ENCODE results near the gene ATAD3A. TPM values are rescaled to one million over a fixed set of nuclear protein-coding genes. Genes with fewer than 3 reads are reported as not detected.
"Not testable (repeated sequence)": the region's sequence is repeated elsewhere in the genome, so short reads cannot be mapped to it uniquely, and the experiment has no call there.

ATAD3A gene
- polyA plus RNA-seq, 6 donors from 2014 or later: 2.1 to 13.0 (median 5.8) TPM

DNA sequence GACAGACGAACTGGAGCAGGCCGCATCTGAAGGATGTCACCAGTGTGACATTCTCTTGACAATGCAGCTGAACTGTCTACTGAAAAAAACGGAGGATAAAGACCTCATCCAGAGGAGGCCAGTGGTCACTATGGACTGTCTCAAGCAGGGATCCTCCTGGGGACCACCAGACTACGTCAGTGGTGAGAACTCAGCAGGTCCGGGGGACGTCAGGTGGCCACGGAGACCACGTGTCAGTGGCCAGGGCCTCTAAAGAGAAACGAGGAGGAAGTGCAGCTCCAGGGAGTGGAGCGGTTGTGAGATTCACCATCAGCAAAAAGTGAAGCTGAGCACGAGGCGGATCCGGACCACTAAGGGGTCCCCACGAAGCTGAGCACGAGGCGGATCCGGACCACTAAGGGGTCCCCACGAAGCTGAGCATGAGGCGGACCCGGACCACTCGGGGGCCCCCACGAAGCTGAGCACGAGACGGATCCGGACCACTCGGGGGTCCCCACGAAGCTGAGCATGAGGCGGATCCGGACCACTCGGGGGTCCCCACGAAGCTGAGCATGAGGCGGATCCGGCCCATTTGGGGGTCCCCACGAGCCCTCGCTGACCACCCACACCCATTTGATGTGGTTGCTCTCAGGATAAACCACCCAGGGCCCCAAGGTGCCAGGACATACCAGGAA is 42.0 kb downstream of the ATAD3A start:
- DNase-seq (no peak), ATAC-seq (ENCODE audit: low read depth in 2 of 2) (no peak)
- Mint-ChIP-seq H3K27ac (no peak overlapping the region), H3K4me3 (no peak overlapping the region), H3K27me3 (no peaks in the 10 kb centered on the region), H3K36me3 (no peaks in the 10 kb centered on the region), H3K4me1 (peaks cover 0 to 14% (median 10%) of the 10 kb centered on the region in 3 donors), H3K9me3 (no peaks in the 10 kb centered on the region)

GRCh38 chr1:1554550-1554925 is 42.6 kb downstream of the ATAD3A start:
- Mint-ChIP-seq H3K27ac (no peak overlapping the region), H3K4me3 (no peak overlapping the region), H3K27me3 (no peaks in the 10 kb centered on the region), H3K4me1 (peaks cover 0 to 14% (median 10%) of the 10 kb centered on the region in 3 donors), H3K36me3 (no peaks in the 10 kb centered on the region), H3K9me3 (no peaks in the 10 kb centered on the region)
- ATAC-seq (ENCODE audit: low read depth in 2 of 2): no peak
- DNase-seq: no peak

DNA sequence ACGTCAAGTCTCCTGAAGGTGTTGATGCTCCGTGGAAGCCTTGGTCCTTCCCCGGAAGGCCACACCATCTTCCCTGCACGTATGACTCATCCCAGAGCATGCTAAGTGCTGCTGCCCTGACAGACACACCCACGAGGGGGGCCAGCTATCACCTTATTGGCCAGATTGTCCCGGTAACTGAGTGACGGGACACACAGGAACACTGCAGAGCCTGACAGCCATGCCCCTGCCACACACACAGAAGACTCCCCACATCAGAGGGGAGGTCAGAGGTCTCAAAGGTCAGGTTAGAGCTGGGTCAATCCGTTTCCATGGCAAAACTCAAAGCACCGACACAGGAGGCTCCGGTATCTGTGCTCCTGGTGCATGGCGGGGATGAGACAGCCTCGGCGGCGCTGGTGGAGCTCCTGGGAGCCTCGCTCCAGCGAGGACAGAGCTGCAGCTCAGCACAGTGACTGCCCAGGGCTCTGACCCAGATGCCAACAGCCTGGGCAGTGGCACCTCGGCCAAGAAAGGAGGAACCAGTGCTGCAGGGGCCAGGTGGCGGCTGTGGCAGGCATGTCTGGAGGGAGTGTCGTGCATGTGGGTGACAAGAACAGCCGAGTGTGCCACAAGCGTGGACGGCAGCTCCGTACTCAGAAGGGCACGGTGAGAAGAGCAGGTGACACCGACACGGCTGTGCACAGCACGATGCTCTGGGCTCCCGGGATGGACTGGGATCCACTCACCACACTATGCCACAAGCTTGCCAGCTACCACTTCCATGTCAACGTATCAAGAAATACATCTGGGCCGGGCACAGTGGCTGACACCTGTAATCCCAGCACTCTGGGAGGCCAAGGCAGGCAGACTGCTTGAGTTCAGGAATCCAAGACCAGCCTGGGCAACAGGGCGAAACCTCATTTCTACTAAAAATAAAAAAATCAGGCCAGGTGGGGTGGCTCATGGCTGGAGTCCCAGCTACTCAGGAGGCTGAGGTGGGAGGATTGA is 43.3 kb downstream of the ATAD3A start:
- DNase-seq: no peak
- Mint-ChIP-seq H3K27ac (peak overlapping the region in 2 of 6 donors; percentile 44 to 57), H3K36me3 (no peaks in the 10 kb centered on the region), H3K9me3 (no peaks in the 10 kb centered on the region), H3K27me3 (no peaks in the 10 kb centered on the region), H3K4me3 (no peak overlapping the region), H3K4me1 (peaks cover 0 to 10% (median 10%) of the 10 kb centered on the region in 3 donors)
- ATAC-seq (ENCODE audit: low read depth in 2 of 2): no peak

DNA sequence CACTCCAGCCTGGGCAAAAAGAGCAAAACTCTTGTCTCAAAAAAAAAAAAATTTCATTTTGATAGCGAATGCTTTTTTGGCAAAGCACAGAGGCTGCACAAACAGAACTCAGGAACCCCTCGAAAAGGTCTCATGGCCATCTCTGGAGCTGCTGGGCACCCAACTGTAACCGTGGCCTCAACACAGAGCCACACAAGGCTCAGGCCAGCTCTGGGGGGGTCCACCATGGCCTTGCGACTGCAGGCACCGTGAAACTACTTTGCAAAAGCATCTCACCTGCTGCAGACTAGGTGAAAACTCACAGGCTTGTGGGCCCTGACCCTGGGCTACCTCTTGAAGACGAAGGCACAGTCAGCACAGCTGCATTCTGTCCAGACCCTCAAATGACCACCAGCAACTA is 44.5 kb downstream of the ATAD3A start:
- H3K27me3 Mint-ChIP-seq: no peaks in the 10 kb centered on the region
- ATAC-seq (ENCODE audit: low read depth in 2 of 2): no peak
- no peak overlapping the region for H3K4me3 Mint-ChIP-seq
- H3K36me3 Mint-ChIP-seq: no peaks in the 10 kb centered on the region
- no peaks in the 10 kb centered on the region for H3K9me3 Mint-ChIP-seq
- no peak for DNase-seq
- no peak overlapping the region for H3K27ac Mint-ChIP-seq
- H3K4me1 Mint-ChIP-seq: peaks cover 0 to 10% (median 10%) of the 10 kb centered on the region in 3 donors

GRCh38 chr1:1556961-1557360 is 45.0 kb downstream of the ATAD3A start:
- H3K4me3 Mint-ChIP-seq; H3K27me3 Mint-ChIP-seq; H3K36me3 Mint-ChIP-seq; H3K9me3 Mint-ChIP-seq; DNase-seq; H3K27ac Mint-ChIP-seq; ATAC-seq (ENCODE audit: low read depth in 2 of 2): not testable (repeated sequence)
- peaks cover 4 to 13% (median 11%) of the 10 kb centered on the region in 3 donors for H3K4me1 Mint-ChIP-seq

DNA sequence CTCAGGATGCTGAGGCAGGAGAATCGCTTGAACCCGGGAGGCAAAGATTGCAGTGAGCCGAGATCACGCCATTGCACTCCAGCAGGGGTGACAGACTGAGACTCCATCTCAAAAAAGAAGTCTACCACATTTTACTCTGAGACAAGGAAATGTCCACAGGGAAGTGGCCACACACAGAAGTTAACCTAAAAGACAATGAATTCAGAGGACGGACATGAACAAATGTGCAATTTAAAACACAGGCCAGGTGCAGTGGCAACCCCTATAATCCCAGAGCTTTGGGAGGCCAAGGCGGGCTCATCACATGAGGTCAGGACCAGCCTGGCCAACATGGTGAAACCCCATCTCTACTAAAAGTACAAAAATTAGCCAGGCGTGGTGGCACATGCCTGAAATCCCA is 45.7 kb downstream of the ATAD3A start:
- H3K36me3 Mint-ChIP-seq; H3K9me3 Mint-ChIP-seq; DNase-seq; H3K4me3 Mint-ChIP-seq; ATAC-seq (ENCODE audit: low read depth in 2 of 2); H3K27me3 Mint-ChIP-seq: not testable (repeated sequence)
- H3K4me1 Mint-ChIP-seq: peaks cover 4 to 18% (median 8%) of the 10 kb centered on the region in 3 donors
- H3K27ac Mint-ChIP-seq: peak overlapping the region in 1 of 6 donors; percentile 65

- ATAC-seq (ENCODE audit: low read depth in 2 of 2) (no peak), DNase-seq (no peak)
- Mint-ChIP-seq H3K9me3 (no peaks in the 10 kb centered on the region), H3K27me3 (no peaks in the 10 kb centered on the region), H3K4me3 (no peak overlapping the region), H3K27ac (peak overlapping the region in 3 of 6 donors; percentile 10 to 81 (median 34)), H3K4me1 (peaks cover 4 to 18% (median 8%) of the 10 kb centered on the region in 3 donors), H3K36me3 (no peaks in the 10 kb centered on the region)
Measured at GRCh38 chr1:1558591-1558990, 46.6 kb downstream of the ATAD3A start.

GRCh38 chr1:1559066-1559465 is 47.1 kb downstream of the ATAD3A start:
- no peaks in the 10 kb centered on the region for H3K36me3 Mint-ChIP-seq
- H3K4me3 Mint-ChIP-seq: peak overlapping the region in 1 of 8 donors; percentile 22
- no peaks in the 10 kb centered on the region for H3K27me3 Mint-ChIP-seq
- peaks cover 4 to 18% (median 8%) of the 10 kb centered on the region in 3 donors for H3K4me1 Mint-ChIP-seq
- DNase-seq (no peak), ATAC-seq (ENCODE audit: low read depth in 2 of 2) (no peak)
- H3K9me3 Mint-ChIP-seq: no peaks in the 10 kb centered on the region
- H3K27ac Mint-ChIP-seq: peak overlapping the region in 3 of 6 donors; percentile 34 to 81 (median 38)

GRCh38 chr1:1560178-1560577 is 48.2 kb downstream of the ATAD3A start:
- no peaks in the 10 kb centered on the region for H3K9me3 Mint-ChIP-seq
- H3K4me3 Mint-ChIP-seq: peak overlapping the region in 1 of 8 donors; percentile 70
- H3K4me1 Mint-ChIP-seq: peaks cover 4 to 21% (median 16%) of the 10 kb centered on the region in 3 donors
- DNase-seq (no peak), ATAC-seq (ENCODE audit: low read depth in 2 of 2) (no peak)
- peak overlapping the region in 2 of 6 donors; percentile 50 to 74 for H3K27ac Mint-ChIP-seq
- H3K27me3 Mint-ChIP-seq: no peaks in the 10 kb centered on the region
- H3K36me3 Mint-ChIP-seq: peaks cover 4 to 8% of the 10 kb centered on the region in 2 donors

- DNase-seq: no peak
- Mint-ChIP-seq H3K27me3 (no peaks in the 10 kb centered on the region), H3K4me1 (peaks cover 5 to 33% (median 23%) of the 10 kb centered on the region in 3 donors), H3K4me3 (peak overlapping the region in 1 of 8 donors; percentile 29), H3K27ac (peak overlapping the region in 3 of 6 donors; percentile 49 to 94 (median 51)), H3K36me3 (peaks cover 4 to 8% of the 10 kb centered on the region in 2 donors), H3K9me3 (no peaks in the 10 kb centered on the region)
- ATAC-seq (ENCODE audit: low read depth in 2 of 2): peak in 1 of 2 donors; percentile 5
Measured at GRCh38 chr1:1561801-1562470, 50.0 kb downstream of the ATAD3A start.

DNA sequence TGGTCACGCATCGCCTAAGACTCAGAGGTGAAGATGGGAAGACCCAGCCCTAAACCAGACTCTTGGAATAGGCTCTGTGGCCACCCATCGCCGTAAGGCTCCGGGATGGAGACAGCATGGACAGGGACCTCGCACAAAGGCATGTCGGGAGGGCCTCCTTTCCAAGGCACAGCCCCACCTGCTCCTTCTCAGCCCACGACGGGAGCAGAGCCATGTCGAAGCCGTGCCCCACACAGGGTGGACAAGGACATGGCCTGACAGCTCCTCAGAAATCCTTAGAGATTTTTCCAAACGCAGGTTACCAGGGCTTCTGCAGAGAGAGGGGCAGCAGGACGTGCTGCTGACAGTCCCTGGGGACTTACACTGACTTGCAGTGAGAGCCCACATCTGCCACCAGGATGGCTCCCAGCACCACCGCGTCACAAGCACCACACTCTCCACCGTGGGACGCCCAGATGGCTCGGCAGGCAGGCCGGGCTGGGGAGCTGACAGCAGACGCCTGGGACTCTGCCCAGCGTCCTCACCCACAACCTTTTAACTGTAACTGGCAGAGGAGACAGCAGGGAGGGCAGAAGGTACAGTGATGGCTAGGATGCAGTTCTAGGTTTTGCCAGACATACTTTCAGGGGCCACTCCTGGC is 50.7 kb downstream of the ATAD3A start:
- H3K27me3 Mint-ChIP-seq: no peaks in the 10 kb centered on the region
- peaks cover 10 to 37% (median 28%) of the 10 kb centered on the region in 3 donors for H3K4me1 Mint-ChIP-seq
- no peak overlapping the region for H3K4me3 Mint-ChIP-seq
- H3K9me3 Mint-ChIP-seq: no peaks in the 10 kb centered on the region
- ATAC-seq (ENCODE audit: low read depth in 2 of 2): no peak
- H3K27ac Mint-ChIP-seq: peak overlapping the region in 1 of 6 donors; percentile 29
- no peak for DNase-seq
- peaks cover 4 to 8% of the 10 kb centered on the region in 2 donors for H3K36me3 Mint-ChIP-seq

DNA sequence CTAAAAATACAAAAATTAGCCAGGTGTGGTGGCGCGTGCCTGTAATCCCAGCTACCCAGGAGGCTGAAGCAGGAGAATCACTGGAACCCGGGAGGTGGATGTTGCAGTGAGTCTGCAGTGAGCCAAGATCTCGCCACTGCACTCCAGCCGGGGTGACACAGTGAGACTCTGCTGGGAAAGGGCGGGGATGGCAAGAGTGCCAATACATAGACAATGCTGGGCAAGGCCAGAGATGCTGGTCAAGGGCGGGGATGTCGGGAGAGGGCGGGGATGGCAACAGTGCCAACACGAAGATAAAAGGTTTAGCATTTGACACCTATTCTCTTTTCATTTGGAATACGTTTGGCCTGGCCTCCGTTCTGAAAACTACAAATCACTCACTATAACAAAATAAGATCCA is 51.7 kb downstream of the ATAD3A start:
- Mint-ChIP-seq H3K9me3 (no peaks in the 10 kb centered on the region), H3K4me3 (no peak overlapping the region), H3K4me1 (peaks cover 10 to 43% (median 28%) of the 10 kb centered on the region in 3 donors), H3K27me3 (no peaks in the 10 kb centered on the region), H3K27ac (peak overlapping the region in 2 of 6 donors; percentile 12 to 37), H3K36me3 (peaks cover 4 to 8% of the 10 kb centered on the region in 2 donors)
- ATAC-seq (ENCODE audit: low read depth in 2 of 2) (no peak), DNase-seq (no peak)

- no peaks in the 10 kb centered on the region for H3K27me3 Mint-ChIP-seq
- H3K27ac Mint-ChIP-seq: no peak overlapping the region
- DNase-seq: no peak
- H3K4me3 Mint-ChIP-seq: peak overlapping the region in 1 of 8 donors; percentile 3
- H3K4me1 Mint-ChIP-seq: peaks cover 10 to 49% (median 29%) of the 10 kb centered on the region in 3 donors
- peaks cover 4 to 8% of the 10 kb centered on the region in 2 donors for H3K36me3 Mint-ChIP-seq
- ATAC-seq (ENCODE audit: low read depth in 2 of 2): no peak
- H3K9me3 Mint-ChIP-seq: no peaks in the 10 kb centered on the region
Measured at GRCh38 chr1:1564268-1564667, 52.3 kb downstream of the ATAD3A start.

All from naive B cell (primary cell).